ENCODE measurements around the gene FGD5. TPM values are rescaled to one million over a fixed set of nuclear protein-coding genes. Genes with fewer than 3 reads are reported as not detected.

The FGD5 gene
- total and polyA plus RNA-seq, 12 donors, result 8.9 to 23.4 (median 15.9) TPM

DNA sequence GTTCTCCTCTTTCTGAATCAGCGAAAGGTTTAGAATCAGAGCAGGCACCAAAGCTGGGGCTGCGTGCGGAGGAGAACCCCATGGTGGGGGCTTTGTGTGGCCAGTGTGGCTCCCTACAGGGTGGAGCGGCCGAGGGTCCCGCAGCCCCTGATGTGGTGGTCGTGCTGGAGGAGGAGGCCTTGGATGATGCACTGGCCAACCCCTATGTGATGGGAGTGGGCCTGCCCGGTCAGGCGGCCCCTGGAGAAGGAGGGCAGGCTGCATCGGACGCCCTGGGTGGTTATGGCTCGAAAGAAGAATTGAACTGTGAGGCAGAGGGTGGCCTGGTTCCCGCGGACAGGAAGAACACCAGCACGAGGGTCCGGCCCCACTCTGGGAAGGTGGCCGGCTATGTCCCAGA lies 1.4 kb downstream of the FGD5 start:
- TF ChIP-seq, protein P1, sequence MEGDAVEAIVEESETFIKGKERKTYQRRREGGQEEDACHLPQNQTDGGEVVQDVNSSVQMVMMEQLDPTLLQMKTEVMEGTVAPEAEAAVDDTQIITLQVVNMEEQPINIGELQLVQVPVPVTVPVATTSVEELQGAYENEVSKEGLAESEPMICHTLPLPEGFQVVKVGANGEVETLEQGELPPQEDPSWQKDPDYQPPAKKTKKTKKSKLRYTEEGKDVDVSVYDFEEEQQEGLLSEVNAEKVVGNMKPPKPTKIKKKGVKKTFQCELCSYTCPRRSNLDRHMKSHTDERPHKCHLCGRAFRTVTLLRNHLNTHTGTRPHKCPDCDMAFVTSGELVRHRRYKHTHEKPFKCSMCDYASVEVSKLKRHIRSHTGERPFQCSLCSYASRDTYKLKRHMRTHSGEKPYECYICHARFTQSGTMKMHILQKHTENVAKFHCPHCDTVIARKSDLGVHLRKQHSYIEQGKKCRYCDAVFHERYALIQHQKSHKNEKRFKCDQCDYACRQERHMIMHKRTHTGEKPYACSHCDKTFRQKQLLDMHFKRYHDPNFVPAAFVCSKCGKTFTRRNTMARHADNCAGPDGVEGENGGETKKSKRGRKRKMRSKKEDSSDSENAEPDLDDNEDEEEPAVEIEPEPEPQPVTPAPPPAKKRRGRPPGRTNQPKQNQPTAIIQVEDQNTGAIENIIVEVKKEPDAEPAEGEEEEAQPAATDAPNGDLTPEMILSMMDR (IDR thresholded peaks at IDR 0.05), result no peak
- intact Hi-C loops (cut with DNase I), result no loop called here

DNA sequence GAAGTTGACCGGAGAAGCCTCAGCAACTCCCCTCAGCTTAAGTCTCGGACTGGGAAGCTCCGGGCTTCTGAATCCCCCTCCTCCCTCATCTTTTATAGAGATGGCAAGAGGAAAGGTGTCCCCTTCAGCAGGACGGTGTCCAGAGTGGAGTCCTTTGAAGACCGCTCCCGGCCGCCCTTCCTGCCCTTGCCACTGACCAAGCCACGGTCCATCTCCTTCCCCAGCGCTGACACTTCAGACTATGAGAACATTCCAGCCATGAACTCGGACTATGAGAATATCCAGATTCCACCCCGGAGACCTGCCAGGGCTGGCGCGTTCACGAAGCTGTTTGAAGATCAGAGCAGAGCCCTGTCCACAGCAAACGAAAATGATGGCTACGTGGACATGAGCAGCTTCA lies 2.4 kb downstream of the FGD5 start:
- H3K4me3 ChIP-seq, result no peak overlapping the region
- WGBS, 2 donors, result 74 to 80% methylated on average over 16 of the region's 16 CpGs
- peaks cover 0 to 49% (median 7%) of the 10 kb centered on the region in 9 donors for H3K36me3 ChIP-seq
- intact Hi-C loops (cut with DNase I), result no loop called here
- H3K27ac ChIP-seq, result peak overlapping the region in 1 of 10 donors; percentile 26
- H3K4me1 ChIP-seq, result peaks cover 7 to 53% (median 33%) of the 10 kb centered on the region in 9 donors
- DNase-seq (no peak), ATAC-seq (no peak)
- H3K9me3 ChIP-seq, result no peaks in the 10 kb centered on the region
- TF ChIP-seq, protein P1 (IDR thresholded peaks at IDR 0.05), result no peak
- peaks cover 0 to 22% (median 0%) of the 10 kb centered on the region in 7 donors for H3K27me3 ChIP-seq

More for the DNA sequence above, 1.4 kb downstream of the FGD5 start:
- H3K27me3 ChIP-seq, result peaks cover 0 to 14% (median 0%) of the 10 kb centered on the region in 7 donors
- H3K9me3 ChIP-seq, result no peaks in the 10 kb centered on the region
- H3K36me3 ChIP-seq, result peaks cover 0 to 56% (median 7%) of the 10 kb centered on the region in 9 donors
- ATAC-seq, result no peak
- no peak overlapping the region for H3K27ac ChIP-seq
- WGBS, 2 donors, result 95% methylated on average over 17 of the region's 17 CpGs
- no peak overlapping the region for H3K4me3 ChIP-seq
- H3K4me1 ChIP-seq, result peaks cover 7 to 51% (median 30%) of the 10 kb centered on the region in 9 donors
- no peak for DNase-seq

DNA sequence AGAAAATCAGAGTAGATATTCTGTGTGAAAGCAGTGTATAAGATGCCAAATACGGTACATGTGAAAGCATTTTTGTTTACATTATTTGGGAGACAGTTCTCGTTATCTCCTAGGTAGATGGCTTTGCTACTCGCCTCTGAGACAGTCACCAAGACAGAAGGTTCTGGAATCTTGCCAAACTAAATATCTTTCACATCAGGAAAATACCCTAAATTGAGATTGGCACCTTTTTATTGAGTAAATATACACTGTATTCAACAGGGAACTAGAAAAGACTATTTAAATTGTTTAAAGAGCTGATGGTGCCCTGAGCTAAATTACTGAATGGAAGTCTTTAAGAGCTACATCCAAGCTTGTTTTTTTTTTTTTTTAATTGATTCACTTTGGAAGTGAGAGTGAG lies 3.4 kb downstream of the FGD5 start:
- DNase-seq (no peak), ATAC-seq (no peak)
- H3K27ac ChIP-seq, result peak overlapping the region in 1 of 10 donors; percentile 75
- peaks cover 0 to 23% (median 0%) of the 10 kb centered on the region in 7 donors for H3K27me3 ChIP-seq
- H3K4me3 ChIP-seq, result no peak overlapping the region
- H3K4me1 ChIP-seq, result peaks cover 7 to 56% (median 33%) of the 10 kb centered on the region in 9 donors
- H3K36me3 ChIP-seq, result peaks cover 0 to 58% (median 7%) of the 10 kb centered on the region in 9 donors
- 84 to 87% methylated on average over 3 of the region's 3 CpGs for whole genome bisulfite sequencing, 2 donors
- TF ChIP-seq, protein P1 (IDR thresholded peaks at IDR 0.05), result no peak
- intact Hi-C loops (cut with DNase I), result no loop called here
- H3K9me3 ChIP-seq, result no peaks in the 10 kb centered on the region

DNA sequence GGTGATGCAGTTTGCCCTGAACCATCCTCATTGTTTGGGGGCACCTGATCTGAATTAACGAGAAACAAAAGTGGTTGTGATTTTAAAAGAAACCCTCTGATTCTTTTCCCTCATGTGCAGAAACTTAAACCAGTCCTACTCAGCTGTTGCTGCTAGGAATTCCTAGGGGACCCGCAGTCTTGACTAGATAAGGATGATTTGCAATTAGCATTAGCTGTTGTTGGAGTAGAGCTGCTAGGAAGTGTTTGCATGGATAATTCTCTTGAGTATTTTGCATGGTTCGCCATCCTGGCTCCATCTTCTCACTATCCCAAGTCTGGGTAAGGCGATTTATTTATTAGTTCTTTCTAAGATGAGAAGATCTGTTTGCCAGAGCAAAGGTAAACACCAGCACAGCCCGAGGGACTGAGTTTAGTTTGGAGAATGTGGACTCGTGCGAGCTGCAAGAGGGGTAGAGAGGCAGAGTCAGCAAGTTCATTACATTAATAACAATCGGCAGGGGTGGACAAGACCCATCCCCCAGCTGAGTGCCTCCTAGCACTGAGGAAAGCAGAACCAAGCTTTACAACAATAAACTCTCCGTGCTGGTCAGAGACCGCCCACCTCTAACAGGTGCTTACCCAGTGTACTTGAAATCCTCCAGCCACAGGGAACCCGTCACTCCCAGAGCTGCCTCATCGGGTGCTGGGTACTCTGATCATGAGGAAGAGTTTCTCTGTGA lies 4.1 kb downstream of the FGD5 start:
- TF ChIP-seq, protein P1 (IDR thresholded peaks at IDR 0.05), result no peak
- peaks cover 0 to 29% (median 0%) of the 10 kb centered on the region in 7 donors for H3K27me3 ChIP-seq
- 25 to 29% methylated on average over 12 of the region's 12 CpGs for WGBS, 2 donors
- no peak overlapping the region for H3K4me3 ChIP-seq
- ATAC-seq, result peak in 3 of 8 donors; percentile 10 to 30 (median 11)
- peaks cover 0 to 58% (median 7%) of the 10 kb centered on the region in 9 donors for H3K36me3 ChIP-seq
- peak overlapping the region in 9 of 10 donors; percentile 1 to 75 (median 45) for H3K27ac ChIP-seq
- DNase-seq, result no peak
- intact Hi-C loops (cut with DNase I), result no loop called here
- peaks cover 7 to 55% (median 33%) of the 10 kb centered on the region in 9 donors for H3K4me1 ChIP-seq
- no peaks in the 10 kb centered on the region for H3K9me3 ChIP-seq
